AG20443 (cell line): ENCODE data around the gene FAM98C.
"Not testable (repeated sequence)": the region's sequence is repeated elsewhere in the genome, so short reads cannot be mapped to it uniquely, and the experiment has no call there.

Experiments
- DNase-seq: peaks from one replicate; pipeline ENCODE4 v3.0.0; 2012; ENCODE audit warnings: low spot score, mixed read lengths

FAM98C gene

GRCh38 chr19:38427035-38427677 lies 24.3 kb downstream of the FAM98C start:
- DNase-seq = not testable (repeated sequence)

DNA sequence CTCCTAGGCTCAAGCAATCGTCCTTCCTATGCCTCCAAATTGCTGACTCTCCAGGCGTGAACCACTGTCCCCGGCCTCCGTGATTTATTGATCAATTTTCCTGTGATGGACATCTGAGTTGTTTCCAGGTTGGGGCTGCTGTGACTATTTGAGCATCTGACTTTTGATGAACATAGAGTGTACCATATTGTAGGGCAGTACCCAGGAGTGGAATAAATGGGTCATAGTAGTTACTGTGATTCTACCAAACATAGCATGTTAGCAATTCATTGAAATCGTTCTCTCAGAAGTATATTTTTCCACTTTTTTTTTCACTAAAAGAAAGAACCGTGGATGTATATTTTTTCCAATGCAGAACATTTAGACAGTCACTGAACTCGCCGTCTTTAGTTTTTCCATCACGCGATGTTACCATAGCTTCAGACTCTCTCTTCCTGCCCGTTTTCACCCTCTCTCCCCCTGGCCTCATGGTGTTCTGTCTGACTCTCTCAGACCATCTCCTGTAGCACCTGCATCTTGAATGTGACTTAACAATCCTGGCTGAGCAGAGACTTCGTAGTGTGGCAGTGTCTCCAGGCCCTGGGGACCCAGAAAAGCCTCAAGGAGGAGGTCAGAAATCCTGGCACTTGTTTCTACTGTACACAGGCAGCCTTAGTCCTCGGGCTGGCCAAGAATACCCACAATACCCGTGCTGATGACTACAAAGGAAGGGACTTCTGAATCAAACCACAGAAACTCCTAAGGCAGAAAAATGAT lies 26.3 kb downstream of the FAM98C start:
- no peak for DNase-seq

- no peak for DNase-seq
Measured at GRCh38 chr19:38429811-38430156, 26.9 kb downstream of the FAM98C start.

DNA sequence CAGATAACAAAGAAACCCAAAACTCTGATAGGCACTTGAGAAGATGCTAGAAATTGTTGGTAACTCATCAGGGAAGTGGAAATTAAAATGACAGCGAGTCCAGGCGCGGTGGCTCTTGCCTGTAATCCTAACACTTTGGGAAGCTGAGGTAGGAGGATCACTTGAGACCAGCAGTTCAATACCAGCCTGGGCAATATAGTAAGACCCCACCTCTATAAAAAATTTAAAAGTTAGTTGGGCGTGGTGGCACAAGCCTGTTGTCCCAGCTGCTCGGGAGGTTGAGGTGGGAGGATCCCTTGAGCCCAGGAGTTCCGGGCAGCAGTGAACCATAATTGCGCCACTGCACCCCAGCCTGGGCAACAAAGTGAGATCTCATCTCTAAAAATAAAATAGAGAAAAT lies 28.0 kb downstream of the FAM98C start:
- no peak for DNase-seq

- peak; percentile 83 for DNase-seq
Measured at GRCh38 chr19:38433268-38433733, 30.4 kb downstream of the FAM98C start, which contains the start of gene RYR1. Gene RYR1, plus strand, starts transcription at chr19:38433691. Its CDS starts 139 bp downstream, at chr19:38433830.

DNA sequence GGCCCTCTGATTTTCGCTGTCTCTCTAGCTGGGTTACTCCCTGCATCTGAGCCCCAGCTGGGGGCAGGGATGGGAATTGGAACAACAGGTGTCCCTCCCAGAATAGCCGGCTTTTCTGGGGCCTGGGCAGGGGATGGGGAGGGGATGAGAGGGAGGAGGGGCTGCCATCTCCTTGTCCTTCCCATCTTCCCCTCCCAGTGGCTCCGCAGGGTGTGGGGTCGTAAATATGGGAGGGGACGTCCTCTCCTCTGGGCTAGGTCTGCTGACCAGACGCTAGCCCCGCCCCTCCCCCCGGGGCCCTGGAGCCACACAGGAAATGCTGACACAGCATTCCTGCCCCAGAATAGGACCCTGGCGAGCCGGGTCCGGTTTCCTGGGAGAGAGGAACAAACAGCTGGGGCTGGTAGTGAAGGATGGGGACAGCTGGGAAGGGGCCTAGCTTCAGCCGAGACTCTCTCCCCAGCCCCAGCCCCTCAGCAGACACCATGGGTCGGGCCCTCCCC lies 31.7 kb downstream of the FAM98C start:
- no peak for DNase-seq

DNA sequence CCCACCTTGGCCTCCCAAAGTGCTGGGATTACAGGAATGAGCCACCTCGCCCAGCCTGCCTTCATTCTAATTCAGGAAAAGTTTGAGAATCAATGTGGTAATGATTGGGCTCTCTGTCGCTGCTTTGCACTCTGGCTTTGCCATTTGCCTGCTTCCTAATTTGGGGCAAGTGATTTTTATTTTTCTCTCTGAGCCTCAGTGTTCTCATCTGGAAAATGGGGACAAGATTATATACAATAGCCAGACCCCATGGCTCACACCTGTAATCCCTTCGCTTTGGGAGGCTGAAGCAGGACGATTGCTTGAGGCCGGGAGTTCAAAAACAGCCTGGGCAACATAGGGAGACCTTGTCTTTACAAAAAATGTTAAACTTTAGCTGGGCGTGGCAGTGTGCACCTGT lies 34.4 kb downstream of the FAM98C start:
- no peak for DNase-seq

- DNase-seq = no peak
Measured at GRCh38 chr19:38437917-38438316, 35.0 kb downstream of the FAM98C start.

DNA sequence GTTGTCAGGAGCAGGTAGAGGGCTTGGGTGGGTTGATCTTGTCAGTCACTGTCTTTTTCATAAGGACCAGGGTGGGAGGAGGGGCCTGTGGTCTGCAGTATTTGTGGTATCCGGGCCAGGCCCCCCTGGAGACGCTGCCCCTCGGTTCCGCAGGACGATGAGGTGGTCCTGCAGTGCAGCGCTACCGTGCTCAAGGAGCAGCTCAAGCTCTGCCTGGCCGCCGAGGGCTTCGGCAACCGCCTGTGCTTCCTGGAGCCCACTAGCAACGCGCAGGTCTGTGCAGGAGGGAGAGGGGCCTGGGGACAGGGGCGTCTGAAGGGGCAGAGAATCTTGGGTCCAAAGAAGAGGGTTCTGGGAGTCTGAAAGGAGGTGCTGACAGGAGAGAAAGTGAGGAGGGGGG lies 37.7 kb downstream of the FAM98C start:
- no peak for DNase-seq

- DNase-seq = no peak
Measured at GRCh38 chr19:38441657-38442348, 38.9 kb downstream of the FAM98C start.

GRCh38 chr19:38442736-38443135 lies 39.8 kb downstream of the FAM98C start:
- DNase-seq = no peak

- DNase-seq = no peak
Measured at GRCh38 chr19:38443458-38443999, 40.6 kb downstream of the FAM98C start.

- DNase-seq = no peak
Measured at GRCh38 chr19:38444026-38444425, 41.1 kb downstream of the FAM98C start.

GRCh38 chr19:38445362-38445761 lies 42.5 kb downstream of the FAM98C start:
- no peak for DNase-seq

- DNase-seq = no peak
Measured at GRCh38 chr19:38448225-38448624, 45.3 kb downstream of the FAM98C start.

GRCh38 chr19:38449518-38449917 lies 46.6 kb downstream of the FAM98C start:
- no peak for DNase-seq

GRCh38 chr19:38451036-38451435 lies 48.1 kb downstream of the FAM98C start:
- no peak for DNase-seq

DNA sequence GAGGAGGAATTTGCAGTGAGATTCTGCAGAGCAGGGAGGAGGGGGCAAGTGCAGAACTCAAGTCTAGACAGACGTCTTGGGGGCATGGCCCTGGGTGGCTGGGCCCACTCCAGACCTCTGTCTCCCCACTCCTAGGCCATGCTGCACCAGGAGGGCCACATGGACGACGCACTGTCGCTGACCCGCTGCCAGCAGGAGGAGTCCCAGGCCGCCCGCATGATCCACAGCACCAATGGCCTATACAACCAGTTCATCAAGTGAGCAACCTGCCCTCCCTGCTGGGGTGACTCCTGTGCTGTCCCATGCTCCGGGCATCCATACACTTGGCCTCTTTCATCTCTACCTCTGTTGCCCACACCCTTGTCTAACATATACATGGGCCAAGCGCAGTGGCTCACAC lies 48.7 kb downstream of the FAM98C start:
- no peak for DNase-seq

DNA sequence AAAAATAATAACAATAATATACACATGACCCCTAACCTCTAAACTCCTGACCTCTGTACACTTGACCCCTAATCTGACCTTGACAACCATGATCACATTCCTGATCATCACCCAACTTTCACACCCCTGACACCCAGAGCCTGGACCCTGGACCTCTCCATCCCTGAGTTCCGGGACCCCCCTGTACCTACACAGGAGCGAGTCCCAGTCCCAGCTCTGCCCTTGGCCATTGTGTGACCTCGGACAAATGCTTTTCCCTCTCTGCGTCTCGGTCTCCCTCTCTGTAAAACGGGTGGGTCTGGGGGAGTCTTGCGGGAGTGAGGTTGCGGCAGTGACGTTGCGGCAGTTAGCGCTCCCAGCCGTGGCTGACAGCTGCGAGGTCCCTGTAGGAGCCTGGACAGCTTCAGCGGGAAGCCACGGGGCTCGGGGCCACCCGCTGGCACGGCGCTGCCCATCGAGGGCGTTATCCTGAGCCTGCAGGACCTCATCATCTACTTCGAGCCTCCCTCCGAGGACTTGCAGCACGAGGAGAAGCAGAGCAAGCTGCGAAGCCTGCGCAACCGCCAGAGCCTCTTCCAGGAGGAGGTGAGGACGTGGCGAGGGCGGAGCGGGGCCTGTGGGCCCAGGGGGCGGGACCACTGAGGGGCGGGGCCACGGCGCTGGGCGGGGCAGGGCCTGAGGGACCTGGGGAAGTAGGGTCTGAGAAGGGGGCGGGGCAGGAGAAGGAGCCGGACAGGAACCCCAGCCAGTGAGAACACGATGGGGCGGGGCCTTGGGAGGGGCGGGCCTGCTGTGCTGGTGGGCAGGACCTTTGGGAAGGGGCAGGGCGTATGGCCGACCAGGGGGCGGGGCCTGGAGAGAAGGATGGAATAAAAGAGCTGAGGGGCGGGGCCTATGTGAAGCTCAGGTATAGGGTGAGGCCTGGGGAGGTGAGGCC lies 49.8 kb downstream of the FAM98C start:
- DNase-seq = no peak

GRCh38 chr19:38453596-38453995 lies 50.7 kb downstream of the FAM98C start:
- no peak for DNase-seq

DNA sequence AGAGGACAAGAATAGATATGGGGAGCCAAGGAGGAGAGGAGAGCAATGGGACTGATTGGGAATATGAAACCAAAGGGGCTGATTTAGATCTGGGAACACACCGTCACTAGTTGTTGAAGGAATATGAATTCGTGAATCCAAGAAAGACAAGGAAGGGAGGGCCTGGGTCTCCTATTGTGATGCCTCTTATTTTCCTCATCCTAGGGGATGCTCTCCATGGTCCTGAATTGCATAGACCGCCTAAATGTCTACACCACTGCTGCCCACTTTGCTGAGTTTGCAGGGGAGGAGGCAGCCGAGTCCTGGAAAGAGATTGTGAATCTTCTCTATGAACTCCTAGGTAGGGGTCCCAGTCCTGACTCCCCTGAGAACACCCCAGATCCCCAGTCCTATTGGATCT lies 52.1 kb downstream of the FAM98C start:
- no peak for DNase-seq
